Mesenteric fat pad (tissue), 1 donor: ENCODE results near the gene RPUSD2. TPM values are rescaled to one million over a fixed set of nuclear protein-coding genes. Genes with fewer than 3 reads are reported as not detected.

Experiments
- DNase-seq: peaks from one replicate; pipeline ENCODE4 v3.0.0-alpha.2; 2020; ENCODE audit warnings: low spot score
- total RNA-seq: library from RNA; stranded (reverse); fragmentation: NEBNext Ultra II Directional; extraction: Animal tissue kit (Norgen Biotek cat#: 25700); gene quantifications from one replicate; pipeline ENCODE4 v1.2.1, GENCODE V29; 2021
- donor health status: DM: yes; HTN: yes; CAD: no.

RPUSD2 gene
- total RNA-seq, 1 donor from 2014 or later: 6.9 TPM

- DNase-seq: no peak
These were observed 44.0 kb downstream of the RPUSD2 start for GRCh38 chr15:40613080-40613479.

GRCh38 chr15:40618023-40618422 is 48.9 kb downstream of the RPUSD2 start:
- no peak for DNase-seq

GRCh38 chr15:40618906-40619305 is 49.8 kb downstream of the RPUSD2 start:
- DNase-seq: no peak

- no peak for DNase-seq
These were observed 54.3 kb downstream of the RPUSD2 start for GRCh38 chr15:40623361-40623760.

Other genes with a start within 250 kb of the RPUSD2 start
- gene INAFM2, start 245.6 kb upstream of the RPUSD2 start, total RNA-seq: 27.9 TPM
- 10.6 TPM for gene CCDC9B, start 228.4 kb upstream of the RPUSD2 start, total RNA-seq
- 2.7 TPM for gene PHGR1, start 218.3 kb upstream of the RPUSD2 start, total RNA-seq
- gene DISP2, start 211.1 kb upstream of the RPUSD2 start, total RNA-seq: 0.26 TPM
- gene KNSTRN, start 186.6 kb upstream of the RPUSD2 start, total RNA-seq: 16.5 TPM
- 45.3 TPM for gene IVD, start 163.5 kb upstream of the RPUSD2 start, total RNA-seq
- gene BAHD1, start 128.3 kb upstream of the RPUSD2 start, total RNA-seq: 16.2 TPM
- gene CHST14, start 98.3 kb upstream of the RPUSD2 start, total RNA-seq: 10.9 TPM
- 23.7 TPM for gene CCDC32, start 4.3 kb upstream of the RPUSD2 start, total RNA-seq
- gene KNL1, start 24.9 kb downstream of the RPUSD2 start, total RNA-seq: 0.35 TPM
- gene RAD51, start 125.9 kb downstream of the RPUSD2 start, total RNA-seq: 0.32 TPM
- gene RMDN3, start 186.0 kb downstream of the RPUSD2 start, total RNA-seq: 57.0 TPM
- gene GCHFR, start 194.8 kb downstream of the RPUSD2 start, total RNA-seq: 17.1 TPM
- 0.19 TPM for gene C15orf62, start 200.7 kb downstream of the RPUSD2 start, total RNA-seq
- 9.8 TPM for gene ZFYVE19, start 237.8 kb downstream of the RPUSD2 start, total RNA-seq
- gene DNAJC17, start 238.2 kb downstream of the RPUSD2 start, total RNA-seq: 25.8 TPM